Measurements from ENCODE around the gene ME3.
A peak's percentile ranks its signal among the peaks of the same experiment; 100 is the strongest.

The ME3 gene

DNA sequence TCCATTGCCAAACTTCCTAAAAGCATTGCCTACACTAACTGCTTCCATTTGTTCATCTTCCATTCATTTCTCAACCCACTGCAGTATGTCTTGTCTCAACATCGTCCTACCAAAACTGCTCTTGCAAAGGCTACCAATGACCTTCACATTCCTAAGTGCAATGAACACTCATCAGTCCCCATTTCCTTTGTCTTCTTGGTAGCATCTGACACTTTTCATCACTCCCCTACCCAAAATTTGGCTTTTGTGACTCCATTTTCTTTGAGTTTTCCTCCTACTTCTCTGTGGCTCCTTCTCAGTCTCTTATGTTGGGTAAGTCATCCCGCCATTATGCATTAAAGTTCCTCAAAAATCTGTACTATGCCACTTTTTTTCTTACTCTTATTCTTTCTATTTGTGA is 162.3 kb downstream of the ME3 start:
- DNase-seq = no peak

DNA sequence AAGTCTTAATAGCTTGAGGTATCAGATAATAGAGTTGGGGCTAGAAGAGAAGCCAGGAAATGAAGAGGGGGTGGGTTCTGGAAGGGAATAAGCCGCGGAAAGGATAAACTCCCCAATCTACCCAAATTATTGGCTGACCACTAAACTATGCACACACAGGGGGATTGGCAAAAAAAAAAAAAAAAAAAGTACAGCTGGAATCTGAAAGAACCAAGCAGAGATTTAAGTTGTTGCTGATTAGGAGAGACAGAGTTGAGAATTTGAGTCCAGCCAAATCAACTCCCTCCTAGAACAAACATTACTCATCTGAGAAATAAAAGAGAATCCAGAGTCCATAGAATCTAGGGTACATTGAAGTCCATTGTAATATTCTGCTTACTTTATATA is 162.8 kb downstream of the ME3 start:
- peak; percentile 44 for DNase-seq

DNA sequence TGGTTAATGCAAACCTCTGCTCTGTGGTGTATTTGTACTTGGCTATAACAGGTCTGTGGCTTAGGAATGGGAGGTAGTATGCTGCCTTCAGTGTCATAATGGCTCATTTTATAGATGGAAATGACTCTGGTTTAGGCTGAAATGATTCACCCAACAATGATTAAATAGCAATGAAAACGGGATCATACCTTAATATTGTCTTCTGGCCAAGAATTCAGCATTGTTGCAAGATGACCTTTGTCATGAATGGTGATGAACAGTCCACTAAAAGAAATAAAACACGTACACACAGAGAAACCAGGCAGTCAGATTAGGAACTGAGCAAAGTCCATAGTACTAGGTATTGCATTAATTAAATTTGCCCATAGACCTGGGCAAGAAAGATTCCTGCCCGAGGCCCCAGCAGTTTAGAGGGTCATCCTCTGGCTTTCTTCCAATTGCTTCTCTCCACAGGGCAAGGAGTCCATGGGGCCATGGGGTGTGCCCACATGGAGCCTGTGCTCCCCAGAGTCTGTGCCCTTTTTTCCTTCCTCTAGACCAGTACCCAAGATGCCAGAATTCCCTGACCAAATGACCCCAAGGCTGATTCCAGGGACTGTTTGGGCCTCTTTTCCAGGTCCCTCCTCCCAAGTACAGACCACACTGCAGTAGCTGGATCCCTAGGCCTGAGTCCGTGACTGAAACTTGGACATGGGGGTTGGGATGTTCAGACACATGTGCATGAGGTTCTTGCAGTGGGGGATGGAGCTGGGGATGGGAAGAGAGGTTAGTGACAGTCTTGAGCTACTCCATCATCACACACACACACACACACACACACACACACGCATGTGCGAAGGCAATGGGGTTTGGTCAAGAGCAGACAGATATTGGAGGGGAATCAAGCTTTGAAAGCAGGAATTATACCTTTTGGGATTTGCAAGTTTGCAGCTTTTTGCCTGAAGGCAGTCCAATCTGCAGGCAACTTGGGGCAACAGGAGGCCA is 163.5 kb downstream of the ME3 start:
- peak; percentile 62 for DNase-seq

DNA sequence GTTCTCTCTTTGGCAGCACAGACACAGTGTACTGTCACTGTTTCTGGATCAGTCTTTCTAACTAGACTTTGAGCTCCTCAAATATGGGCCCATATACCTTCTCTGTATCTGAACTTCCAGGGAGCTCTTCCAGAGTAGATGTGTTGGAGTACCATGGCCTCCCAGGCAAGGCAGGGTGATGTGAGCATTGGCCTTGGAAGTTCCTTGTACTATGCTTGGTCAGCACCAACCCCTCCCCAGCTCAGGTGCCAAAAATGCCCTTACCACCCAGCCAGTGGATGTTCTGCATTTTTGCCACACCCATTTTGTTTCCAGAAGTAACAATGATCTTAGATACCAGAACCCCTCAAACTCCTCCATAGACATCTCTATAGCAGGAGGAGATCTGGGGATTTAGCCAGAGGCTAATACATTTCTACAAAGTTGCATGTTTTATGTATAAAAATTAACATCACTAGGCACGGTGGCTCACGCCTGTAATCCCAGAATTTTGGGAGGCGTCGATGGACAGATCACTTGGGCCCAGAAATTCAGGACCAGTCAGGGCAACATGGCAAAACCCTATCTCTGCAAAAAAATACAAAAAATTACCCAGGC is 165.1 kb downstream of the ME3 start:
- DNase-seq = no peak

DNA sequence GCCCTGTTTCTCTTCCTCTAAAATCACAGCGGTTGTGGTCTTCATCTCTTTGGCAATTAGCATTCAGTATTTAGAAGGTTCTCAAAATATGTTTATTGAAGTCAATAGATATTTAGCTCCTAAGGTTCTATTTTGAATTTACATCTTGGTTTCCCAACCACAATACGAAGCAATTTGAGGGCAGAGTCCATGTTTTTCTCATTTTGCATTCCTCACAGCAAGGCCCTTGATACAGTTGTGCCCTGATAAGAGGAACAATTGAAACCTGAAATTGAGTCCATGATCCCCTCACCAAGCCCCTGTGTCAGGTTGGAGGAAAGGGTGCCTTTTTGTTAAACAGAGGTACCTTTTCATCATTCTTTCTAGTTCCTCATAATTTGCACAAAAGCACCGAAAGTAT is 166.2 kb downstream of the ME3 start:
- no peak for DNase-seq

DNA sequence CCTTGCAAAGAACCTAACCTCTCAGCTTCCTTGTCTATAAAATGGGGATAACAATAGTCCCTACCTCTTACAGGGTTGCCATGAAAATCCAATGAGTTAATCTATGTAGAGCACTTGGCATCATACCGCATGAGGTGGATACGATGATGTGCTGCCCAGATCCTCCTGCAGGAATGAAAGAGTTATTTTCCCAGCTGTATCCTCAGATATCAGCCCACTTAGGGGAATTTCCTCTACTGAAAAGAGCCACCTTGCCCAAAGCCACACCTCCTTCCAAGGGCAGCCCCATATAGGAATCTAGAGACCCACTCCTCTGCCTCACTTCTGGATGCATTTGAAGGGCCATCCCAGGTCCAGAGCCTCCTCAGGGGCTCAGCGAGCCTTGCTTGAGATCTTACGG is 169.3 kb downstream of the ME3 start:
- DNase-seq = no peak

DNA sequence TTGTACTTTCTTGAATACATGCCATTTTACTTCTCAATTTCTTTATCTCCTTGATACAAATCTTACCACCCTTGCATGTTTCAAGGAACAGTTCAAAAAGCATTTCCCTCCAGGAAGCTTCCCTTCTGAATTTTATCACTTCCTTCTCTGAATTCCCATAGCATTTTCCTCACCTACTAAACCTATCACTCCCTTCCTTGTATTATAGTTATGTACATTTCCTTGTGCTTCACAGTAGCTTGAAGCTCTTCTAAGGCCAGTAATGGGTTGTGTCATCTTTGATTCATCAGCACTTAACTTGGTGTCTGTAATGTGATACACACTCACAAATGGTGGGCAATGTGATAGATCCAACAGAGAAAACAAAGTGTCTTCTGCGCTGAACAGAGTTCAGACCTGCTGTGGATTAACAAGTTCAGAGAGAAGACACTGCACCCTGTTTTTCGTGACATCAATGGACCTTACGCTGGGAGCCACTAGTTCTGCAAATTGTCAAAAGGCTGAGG is 170.2 kb downstream of the ME3 start:
- DNase-seq = no peak

DNA sequence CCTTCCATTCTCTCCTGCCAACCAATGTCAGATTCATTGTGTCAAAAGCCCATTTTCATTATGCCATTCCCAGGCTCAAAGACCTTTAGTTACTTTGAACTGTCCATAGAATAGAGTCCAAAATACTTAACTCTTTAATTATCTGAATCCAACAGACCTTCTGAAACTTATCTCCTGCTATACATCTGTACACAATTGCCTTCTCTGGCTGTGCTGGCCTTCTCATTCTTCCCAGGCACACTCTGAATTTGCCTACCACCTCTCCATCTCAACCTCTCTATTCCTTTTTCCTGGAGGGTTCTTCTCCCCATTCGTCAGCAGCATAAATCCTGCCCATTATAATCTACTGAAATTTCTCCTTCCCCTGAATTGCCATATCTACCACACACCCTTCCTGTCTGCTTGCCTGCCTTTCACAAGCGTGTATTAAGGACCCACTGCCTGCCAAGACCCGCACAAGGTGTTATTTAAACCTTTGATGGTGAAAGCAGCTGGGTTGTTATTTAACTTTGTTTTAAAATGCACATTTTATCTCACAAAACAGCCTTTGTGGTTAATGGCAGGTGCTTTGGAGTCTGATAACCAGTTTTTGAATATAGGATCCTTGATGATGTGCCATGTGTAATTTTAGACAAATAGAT is 171.8 kb downstream of the ME3 start:
- no peak for DNase-seq

DNA sequence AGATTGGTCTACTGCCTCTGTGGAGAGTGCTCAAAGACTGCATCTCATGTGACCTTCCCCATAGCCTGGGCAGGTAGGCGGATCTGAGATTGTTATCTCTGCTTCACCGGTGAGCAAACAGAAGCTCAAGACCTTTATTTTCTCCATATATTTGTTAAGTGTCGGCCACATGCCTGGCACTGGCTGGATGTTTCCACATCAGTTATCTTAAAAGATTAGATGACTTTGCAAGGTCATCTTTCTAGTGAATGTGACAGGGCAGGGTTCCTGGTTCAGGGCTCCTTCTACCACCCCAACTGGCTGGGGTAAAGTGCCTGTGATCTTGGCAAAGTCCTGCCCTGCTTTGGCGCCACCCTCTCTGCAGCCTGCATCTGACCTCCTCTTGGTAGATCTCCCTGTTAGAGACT is 172.7 kb downstream of the ME3 start:
- no peak for DNase-seq

DNA sequence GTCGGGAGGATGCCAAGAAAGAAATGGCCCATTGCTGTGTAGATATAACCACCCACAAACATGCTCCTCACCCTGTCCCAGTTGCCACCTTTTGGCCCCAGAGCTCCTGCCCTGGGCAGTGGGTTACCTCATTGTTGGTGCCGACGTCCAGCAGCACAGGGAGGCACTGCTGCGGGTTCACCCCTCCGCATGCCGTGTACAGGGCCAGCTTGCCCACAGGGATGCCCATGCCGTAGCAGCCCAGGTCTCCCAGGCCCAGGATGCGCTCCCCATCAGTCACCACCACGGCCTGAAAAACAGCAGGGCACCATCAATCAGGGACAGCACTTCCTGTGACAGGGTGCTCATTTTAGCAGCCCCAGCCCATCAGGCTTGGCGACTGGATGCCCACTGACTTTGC is 174.6 kb downstream of the ME3 start:
- no peak for DNase-seq

DNA sequence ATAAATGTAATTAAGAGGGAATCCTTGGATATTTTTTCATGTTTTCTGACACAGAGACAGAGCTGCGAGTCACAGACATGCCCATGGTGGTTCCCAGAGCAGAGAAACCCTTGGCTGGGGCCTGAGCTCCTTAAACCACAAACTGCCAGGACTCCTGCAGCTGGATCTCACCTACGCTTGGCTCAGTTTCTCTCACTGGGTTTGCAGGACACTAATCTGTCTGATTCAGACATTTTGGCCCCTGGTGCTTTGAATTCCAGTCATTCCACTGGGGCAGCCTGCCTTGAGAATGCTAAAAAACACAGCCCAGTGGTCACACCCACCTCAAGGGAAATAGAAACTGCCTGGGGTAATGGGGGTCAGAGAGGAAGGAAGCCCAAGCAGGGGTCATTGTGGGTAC is 175.1 kb downstream of the ME3 start:
- peak; percentile 62 for DNase-seq

DNA sequence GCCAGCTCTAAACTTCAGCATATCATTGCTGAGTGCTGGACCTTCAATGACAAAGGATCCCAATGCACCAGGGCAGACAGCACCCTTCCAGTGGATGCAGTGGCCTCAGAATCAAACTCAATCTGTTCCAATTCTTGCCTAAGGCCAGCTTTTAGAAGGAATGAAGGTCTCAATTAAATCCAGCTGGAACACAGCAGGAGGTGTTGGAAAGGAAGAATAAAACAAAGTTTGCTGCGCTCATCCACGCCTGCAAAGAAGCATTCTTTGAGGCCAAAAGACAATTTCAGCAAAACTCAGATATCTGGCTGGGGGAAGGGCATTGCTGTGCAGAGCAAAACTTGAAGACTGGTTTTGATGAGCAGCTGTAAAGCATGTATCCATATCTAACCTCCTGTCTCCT is 177.1 kb downstream of the ME3 start:
- DNase-seq = peak; percentile 61

DNA sequence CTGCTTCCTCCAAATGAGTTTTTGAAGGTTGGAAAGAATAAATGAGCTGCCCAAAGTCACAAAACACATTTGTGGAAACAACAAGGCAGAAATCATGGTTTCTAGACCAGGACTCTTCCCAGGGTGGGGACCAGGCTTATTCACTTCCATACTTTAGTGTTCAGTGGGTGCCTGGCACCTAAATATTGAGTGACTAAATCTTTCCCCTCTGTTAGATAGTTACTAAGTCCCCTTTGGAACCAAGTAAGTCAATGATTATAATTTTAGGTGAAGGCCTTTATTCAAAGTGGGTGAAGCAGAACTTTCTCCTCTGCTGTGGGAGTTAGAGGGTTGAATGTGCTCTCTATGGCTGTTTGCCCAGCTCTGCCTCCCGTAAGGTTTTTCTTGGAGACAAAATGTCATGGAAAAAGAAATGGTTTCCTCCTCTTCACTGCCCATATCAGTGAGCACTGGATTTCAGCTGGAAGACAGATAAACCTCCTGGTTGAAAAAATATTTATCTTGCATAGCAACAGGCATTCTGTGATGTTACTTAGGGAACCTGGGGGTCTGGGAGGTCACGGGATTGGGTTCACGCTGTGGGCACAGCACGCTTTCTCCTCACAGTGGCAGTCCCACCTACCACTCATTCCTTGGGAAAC is 179.9 kb downstream of the ME3 start:
- no peak for DNase-seq

DNA sequence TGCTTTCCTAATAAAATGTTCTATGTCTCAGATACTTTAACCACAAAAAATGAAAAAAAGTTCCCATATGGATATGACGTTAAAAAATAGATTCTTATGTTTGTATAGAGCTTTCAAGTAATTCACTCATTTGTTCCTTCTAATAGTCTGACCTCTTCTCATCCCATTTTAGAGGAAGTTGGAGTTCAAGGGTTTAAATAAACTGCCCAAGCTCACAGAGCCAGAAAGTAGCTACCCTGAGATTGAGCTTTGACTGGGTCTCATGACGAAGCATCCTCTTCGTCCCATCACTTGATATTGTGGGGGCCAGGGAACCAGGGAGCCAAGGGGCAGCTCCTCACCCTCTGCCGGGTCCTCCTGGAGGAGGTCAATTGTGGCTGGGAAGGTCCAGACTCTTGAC is 181.4 kb downstream of the ME3 start:
- DNase-seq = no peak

DNA sequence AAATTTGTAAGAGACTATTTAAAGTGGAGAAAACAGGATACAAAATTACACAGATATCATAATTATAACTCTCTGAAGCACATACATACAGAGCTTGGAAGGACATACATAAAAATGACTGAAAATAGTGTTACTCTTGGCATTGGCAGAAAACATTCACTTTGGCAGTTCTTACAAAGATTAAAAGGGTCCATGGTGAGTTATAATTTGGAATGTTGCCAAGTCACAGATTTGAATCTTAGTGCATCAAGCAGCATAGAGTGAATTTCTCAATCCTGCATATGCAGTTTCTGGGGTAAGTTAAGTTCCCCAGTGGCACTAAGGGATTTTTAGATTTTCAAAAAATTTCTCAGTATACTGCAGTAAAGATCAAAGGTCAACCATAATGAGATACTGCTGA is 181.8 kb downstream of the ME3 start:
- DNase-seq = no peak

DNA sequence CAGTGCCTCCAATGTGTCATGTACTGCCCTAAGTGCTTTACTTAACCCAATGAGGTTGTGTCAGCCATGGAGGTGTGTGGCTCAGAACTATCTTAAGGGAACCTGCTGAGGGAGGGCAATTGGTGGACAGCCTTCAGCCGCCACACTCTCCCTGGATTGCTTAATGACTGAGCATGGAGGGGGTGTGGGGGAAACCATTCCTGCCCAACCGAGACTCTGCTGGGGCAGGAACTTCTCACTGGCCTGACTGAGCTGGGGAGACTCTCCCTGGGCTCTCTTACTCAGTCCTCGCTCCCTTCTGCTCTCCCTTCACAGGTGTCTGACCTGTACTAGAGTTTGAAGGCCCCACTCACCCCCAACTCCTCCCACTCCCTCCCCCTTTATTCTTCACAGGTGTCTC is 183.0 kb downstream of the ME3 start:
- DNase-seq = no peak

DNA sequence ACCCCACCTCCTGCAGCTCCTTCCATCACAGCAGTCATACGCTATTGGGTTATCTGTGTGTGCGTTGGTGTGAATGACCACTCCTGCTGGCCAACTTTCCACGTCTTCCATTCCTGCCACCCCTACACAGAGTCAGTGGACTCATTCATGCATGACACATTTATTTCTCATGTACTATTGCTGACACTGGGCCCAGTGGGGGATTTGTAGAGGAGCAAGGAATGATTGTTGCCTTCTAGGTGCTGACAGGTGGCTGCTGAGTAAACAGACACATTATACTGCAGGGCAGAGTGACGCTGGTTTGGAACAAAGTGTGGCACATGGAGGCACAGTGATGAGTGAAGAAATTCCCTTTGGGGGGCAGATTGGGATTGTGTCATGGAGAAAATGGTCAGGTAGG is 183.9 kb downstream of the ME3 start:
- no peak for DNase-seq

DNA sequence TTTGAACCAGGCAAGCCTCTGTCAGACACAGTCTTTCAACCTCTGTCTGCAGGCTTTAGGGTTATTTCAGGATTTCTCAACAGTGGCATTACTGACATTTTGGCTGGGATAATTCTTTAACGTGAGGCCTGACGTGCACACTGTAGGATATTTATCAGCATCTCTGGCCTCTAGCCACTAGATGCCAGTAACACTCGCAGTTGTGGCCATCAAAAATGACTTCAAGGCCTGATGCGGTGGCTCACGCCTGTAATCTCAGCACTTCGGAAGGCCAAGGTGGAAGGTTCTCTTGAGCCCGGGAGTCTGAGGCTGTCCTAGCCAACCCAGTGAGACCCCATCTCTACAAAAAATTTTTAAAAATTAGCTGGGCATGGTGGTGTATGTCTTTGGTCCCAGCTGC is 184.7 kb downstream of the ME3 start:
- DNase-seq = no peak

DNA sequence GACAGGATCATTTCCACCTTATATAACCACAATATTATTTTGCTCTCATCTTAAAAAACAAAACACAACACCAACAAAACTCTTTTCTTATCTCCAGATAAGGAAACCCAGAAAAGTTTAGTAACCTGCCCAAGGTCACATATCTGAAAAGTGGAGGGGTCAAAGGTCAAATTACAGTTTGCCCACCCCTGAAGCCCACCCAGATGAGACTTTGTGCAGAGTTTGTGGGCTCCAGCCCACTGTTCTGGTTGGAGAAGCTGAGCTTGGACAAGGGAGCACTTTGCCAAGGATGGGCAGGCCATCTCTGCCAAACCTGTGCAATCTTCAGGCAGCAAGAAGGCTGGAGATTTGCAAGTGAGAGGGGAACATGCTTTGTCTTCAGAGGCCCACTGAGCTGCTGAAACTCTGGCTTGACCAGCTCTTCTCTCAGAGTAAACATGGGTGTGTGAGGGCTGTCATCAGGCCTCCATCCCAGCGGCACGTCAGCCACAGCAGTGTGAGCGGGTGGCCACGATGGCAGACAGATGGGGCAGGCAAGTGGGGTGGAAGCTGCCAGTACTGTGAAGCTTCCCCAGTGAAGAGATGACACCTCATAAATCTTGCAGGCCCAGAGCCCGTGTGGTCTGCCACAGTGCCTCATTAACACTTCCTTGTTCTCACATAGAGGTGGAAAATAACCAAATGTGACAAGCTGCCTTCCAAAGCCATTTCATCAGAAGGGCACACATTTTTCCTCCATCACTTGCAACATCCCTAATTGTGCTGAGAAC is 186.0 kb downstream of the ME3 start:
- DNase-seq = peak; percentile 63

DNA sequence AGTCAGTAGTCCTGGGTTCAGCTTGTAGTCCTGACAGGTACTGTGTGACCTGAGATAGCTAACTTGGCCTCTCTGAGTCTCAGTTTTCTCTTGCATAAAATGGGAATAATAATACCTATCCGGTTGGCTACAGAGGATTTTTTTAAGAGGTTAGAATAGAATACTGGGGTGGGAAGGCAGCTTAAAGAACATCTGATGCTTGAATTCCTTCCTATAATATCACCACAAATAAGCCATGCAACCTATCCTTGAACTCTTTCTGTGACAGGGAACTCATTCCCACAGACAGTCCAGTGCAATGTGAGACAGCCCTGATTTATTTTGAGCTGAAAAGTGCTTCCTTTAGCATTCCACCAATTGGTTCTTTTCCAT is 187.6 kb downstream of the ME3 start:
- peak; percentile 49 for DNase-seq

DNA sequence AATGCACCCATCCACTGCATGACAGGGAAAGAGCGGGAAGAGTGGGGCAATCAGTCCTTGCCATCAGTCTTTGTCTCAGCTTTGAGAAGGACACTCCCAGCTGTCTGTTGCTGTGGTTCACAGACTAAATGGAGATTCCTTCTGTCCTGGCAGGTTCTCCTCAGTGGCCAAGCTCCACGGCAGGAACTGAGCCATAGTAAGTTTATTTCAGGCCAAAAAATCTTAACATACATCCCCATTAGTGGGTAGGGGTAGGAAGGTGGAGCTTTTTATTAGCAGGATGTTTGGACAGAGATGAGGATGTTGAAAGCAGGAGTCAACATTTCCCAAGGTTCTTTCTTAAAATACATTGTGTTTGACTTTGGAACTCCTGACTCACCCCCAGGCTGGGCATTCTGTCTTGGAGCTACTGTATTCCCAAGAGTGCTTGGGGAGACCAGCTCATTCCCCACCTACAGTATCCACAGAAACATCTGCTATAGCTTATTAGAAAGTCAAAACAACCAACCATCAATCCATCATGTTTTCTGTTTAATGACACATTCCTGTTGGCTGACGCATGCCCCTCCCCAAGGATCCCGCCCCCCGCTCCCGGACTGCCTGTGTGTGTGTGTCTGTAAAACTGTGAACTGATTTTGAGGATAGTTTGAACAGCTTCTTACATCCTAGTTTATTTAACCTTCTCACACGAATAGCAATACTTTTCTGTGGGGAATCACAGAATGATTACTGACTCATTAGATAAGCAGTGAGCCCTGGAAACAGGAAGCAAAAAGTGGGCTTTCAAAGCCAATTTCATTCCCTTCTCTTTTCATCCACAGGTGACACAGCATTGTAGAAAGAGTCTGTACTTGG is 188.2 kb downstream of the ME3 start:
- DNase-seq = peak; percentile 99

DNA sequence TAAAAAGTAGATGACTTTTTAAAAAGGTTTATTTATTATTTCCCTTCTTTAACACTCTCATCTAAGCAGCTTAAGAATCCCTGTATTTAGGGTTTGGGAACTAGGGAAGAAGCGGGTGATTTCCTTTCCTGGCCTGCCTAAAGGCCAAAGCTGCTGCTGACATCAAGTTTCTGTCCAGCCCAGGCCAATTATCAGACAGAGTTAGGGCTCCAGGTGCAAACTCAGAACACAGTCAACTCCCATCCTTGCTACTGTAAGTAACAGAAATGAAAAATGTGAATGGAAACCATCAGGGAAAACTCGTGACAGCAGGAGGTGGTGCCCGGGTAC is 188.8 kb downstream of the ME3 start:
- DNase-seq = no peak
